PC-3 (cell line): Measurements from ENCODE around the gene IRAK1. TPM values are rescaled to one million over a fixed set of nuclear protein-coding genes. Genes with fewer than 3 reads are reported as not detected.

Experiments used
- ATAC-seq: fragments of 200-7000 bp; cut with Tn5 transposase; 2 replicates; pipeline ENCODE4 v1.9.1; 2020; ENCODE audit warnings: mild to moderate bottlenecking, moderate library complexity
- BruUV-seq: library from RNA; stranded (reverse); fragments of 400-500 nt; replicated peaks from 2 replicates; lab custom pipeline; 2021; lab: Mats Ljungman, UMichigan
- CTCF ChIA-PET: fragments of 300-600 bp; sonication (Branson Sonifier 250); formaldehyde crosslinking; loops from one replicate; lab custom pipeline; 2022; ENCODE audit warnings: antibody characterized with exemption; lab: Charles Lee
- POLR2A ChIA-PET: fragments of 300-600 bp; sonication (Branson Sonifier 250); formaldehyde crosslinking; loops from one replicate; lab custom pipeline; 2022; ENCODE audit warnings: antibody characterized with exemption; ENCODE audit not compliant: unreplicated experiment; lab: Charles Lee
- DNase-seq: peaks from one replicate; pipeline ENCODE4 v3.0.0-alpha.2; 2015
- H2AFZ ChIP-seq: fragments of 300-600 bp; sonication (generic); 2 replicates; pipeline ENCODE4 v1.6.0; 2016; ENCODE audit warnings: antibody characterized with exemption, low read length
- H3F3A ChIP-seq: fragments of 300-600 bp; sonication (generic); one replicate; pipeline ENCODE4 v1.6.0; 2017; ENCODE audit warnings: antibody characterized with exemption, low read length, control low read depth, mild to moderate bottlenecking; ENCODE audit not compliant: unreplicated experiment
- H3K27ac ChIP-seq: fragments of 300-600 bp; sonication (generic); 2 replicates; pipeline ENCODE4 v1.5.1; 2016; ENCODE audit warnings: mild to moderate bottlenecking, low read length
- H3K27me3 ChIP-seq: fragments of 300-600 bp; sonication (generic); 2 replicates; pipeline ENCODE4 v1.6.1; 2016; ENCODE audit warnings: low read length, mixed read lengths
- H3K36me3 ChIP-seq: fragments of 300-600 bp; sonication (generic); 2 replicates; pipeline ENCODE4 v1.6.1; 2016; ENCODE audit warnings: low read depth, mixed run types, low read length, mixed read lengths
- H3K4me1 ChIP-seq: fragments of 300-600 bp; sonication (generic); 2 replicates; pipeline ENCODE4 v1.5.1; 2016; ENCODE audit warnings: low read length; ENCODE audit not compliant: insufficient read depth
- H3K4me2 ChIP-seq: fragments of 300-600 bp; sonication (generic); 2 replicates; pipeline ENCODE4 v1.6.0; 2016; ENCODE audit warnings: low read length
- H3K4me3 ChIP-seq: fragments of 300-600 bp; sonication (generic); 2 replicates; pipeline ENCODE4 v1.5.1; 2016; ENCODE audit warnings: mild to moderate bottlenecking, low read length, mixed read lengths
- H3K79me2 ChIP-seq: fragments of 300-600 bp; sonication (generic); 2 replicates; pipeline ENCODE4 v1.6.1; 2017; ENCODE audit warnings: low read length, mixed read lengths
- H3K9ac ChIP-seq: fragments of 300-600 bp; sonication (generic); 2 replicates; pipeline ENCODE4 v1.6.0; 2016; ENCODE audit warnings: mild to moderate bottlenecking, low read length
- H3K9me2 ChIP-seq: fragments of 300-600 bp; sonication (generic); replicated peaks from 2 replicates; pipeline ENCODE4 v1.6.1; 2016; ENCODE audit warnings: mixed run types, low read length, mixed read lengths
- H3K9me3 ChIP-seq: fragments of 300-600 bp; sonication (generic); 2 replicates; pipeline ENCODE4 v1.6.1; 2016; ENCODE audit warnings: low read length, mixed read lengths
- H4K20me1 ChIP-seq: fragments of 300-600 bp; sonication (generic); 2 replicates; pipeline ENCODE4 v1.6.1; 2016; ENCODE audit warnings: low read length, mixed read lengths
- EZH2 ChIP-seq: fragments of 300-600 bp; sonication (generic); IDR thresholded peaks from one replicate; pipeline ENCODE4 v1.6.1; 2017; ENCODE audit warnings: antibody characterized with exemption, mild to moderate bottlenecking, low read length; ENCODE audit not compliant: unreplicated experiment
- EZH2phosphoT487 ChIP-seq: fragments of 300-600 bp; sonication (generic); IDR thresholded peaks from 2 replicates; pipeline ENCODE4 v1.6.1; 2018; ENCODE audit warnings: mild to moderate bottlenecking, antibody characterized with exemption, low read length, borderline replicate concordance
- intact Hi-C: fragments of 100-400 bp; cut with micrococcal nuclease; formaldehyde crosslinking; loops from 2 replicates; pipeline ENCODE4 v1.9.0; 2023
- total RNA-seq: library from RNA; depleted of rRNA; stranded (reverse); fragments of >200 nt; gene quantifications from 2 replicates; pipeline ENCODE4 v1.2.3, GENCODE V29; 2014
- TF ChIP-seq, protein P1 (sequence below): fragments of 300-600 bp; sonication (generic); conservative IDR thresholded peaks from 2 replicates; pipeline ENCODE4 v1.5.1; 2017; ENCODE audit warnings: antibody characterized with exemption, low read depth, mild to moderate bottlenecking, low read length

Gene IRAK1
- total RNA-seq, 1 experiment from 2014 or later = 366 TPM

DNA sequence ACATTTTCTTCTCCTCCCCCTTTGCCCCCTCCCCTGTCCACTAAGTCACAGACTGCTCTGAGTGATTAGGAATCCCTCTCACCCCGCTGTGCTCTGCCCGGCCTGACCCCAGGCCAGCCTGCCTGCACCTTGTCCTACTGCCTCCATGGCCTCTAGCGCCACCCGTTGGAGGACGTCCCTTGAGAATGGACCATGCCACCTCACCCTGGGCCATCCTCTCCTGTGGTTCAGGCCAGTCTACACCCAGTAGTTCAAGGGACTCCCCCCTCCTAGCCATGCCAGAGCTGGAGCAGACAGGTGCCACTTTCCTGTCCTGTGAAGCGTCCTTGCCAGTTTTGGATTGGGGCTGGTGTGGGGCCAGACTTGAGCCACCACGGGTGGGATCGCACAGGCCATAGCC, 9.7 kb upstream of the IRAK1 start:
- no peak for ATAC-seq
- Histone ChIP-seq H3K9ac (no peak overlapping the region), H2AFZ (no peak overlapping the region), H3K9me2 (no peaks in the 10 kb centered on the region), H3K79me2 (no peaks in the 10 kb centered on the region), H3F3A (no peaks in the 10 kb centered on the region), H3K4me2 (no peak overlapping the region), H3K27ac (no peak overlapping the region), H3K4me1 (no peaks in the 10 kb centered on the region), H3K27me3 (no peaks in the 10 kb centered on the region), H3K4me3 (no peak overlapping the region), H4K20me1 (no peaks in the 10 kb centered on the region), H3K9me3 (no peaks in the 10 kb centered on the region), H3K36me3 (peaks cover 2% of the 10 kb centered on the region; the same call in 1 of the 2 replicates)
- no peak for DNase-seq
- TF ChIP-seq, protein P1, sequence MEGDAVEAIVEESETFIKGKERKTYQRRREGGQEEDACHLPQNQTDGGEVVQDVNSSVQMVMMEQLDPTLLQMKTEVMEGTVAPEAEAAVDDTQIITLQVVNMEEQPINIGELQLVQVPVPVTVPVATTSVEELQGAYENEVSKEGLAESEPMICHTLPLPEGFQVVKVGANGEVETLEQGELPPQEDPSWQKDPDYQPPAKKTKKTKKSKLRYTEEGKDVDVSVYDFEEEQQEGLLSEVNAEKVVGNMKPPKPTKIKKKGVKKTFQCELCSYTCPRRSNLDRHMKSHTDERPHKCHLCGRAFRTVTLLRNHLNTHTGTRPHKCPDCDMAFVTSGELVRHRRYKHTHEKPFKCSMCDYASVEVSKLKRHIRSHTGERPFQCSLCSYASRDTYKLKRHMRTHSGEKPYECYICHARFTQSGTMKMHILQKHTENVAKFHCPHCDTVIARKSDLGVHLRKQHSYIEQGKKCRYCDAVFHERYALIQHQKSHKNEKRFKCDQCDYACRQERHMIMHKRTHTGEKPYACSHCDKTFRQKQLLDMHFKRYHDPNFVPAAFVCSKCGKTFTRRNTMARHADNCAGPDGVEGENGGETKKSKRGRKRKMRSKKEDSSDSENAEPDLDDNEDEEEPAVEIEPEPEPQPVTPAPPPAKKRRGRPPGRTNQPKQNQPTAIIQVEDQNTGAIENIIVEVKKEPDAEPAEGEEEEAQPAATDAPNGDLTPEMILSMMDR = 0 out of 2 replicates have a peak, but pooled peaks have one; percentile 21
- no peak for TF ChIP-seq EZH2
- ChIA-PET CTCF (no interaction called here), POLR2A (no interaction called here)
- BruUV-seq = no TSS peak
- intact Hi-C loops = no loop called here

DNA sequence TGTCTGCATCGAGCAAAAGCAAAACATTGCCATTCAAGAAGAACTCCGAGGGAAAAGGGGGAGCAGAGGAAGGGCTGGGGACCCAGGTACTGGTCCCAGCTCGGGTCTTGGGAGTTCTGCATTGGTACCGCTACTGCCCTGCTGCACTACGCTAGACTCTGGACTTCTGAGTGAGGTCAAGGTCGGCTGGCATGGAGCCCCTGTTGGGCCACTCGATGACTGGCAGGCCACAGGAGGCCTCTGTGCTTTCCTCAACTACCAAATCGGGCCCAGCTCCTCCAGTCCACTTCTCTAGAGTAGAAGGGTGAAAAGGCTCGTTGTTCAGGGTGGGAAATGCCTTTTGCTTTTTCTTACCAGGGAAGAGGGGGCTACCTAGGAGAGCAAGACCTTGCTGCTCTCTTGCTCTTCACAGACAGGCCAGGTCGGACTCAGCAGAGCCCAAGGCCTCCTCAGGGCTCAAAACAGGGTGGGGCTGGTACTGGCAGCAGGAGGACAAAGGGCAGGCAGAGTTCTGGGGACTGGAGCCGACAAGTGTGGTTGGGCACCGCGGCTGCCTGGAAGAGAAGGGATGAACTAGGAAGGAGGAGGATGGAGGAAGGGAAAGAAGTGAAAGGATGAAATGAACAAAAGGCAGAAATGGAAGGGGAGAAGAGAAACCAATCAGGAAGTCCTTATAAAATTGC, 8.9 kb upstream of the IRAK1 start:
- Histone ChIP-seq H3K9me3 (no peaks in the 10 kb centered on the region), H3K9me2 (no peaks in the 10 kb centered on the region), H3K9ac (no peak overlapping the region), H3K4me1 (no peaks in the 10 kb centered on the region), H3K4me2 (no peak overlapping the region), H2AFZ (no peak overlapping the region), H3K36me3 (peaks cover 2% of the 10 kb centered on the region; the same call in 1 of the 2 replicates), H4K20me1 (no peaks in the 10 kb centered on the region), H3K79me2 (no peaks in the 10 kb centered on the region), H3F3A (no peaks in the 10 kb centered on the region), H3K27ac (no peak overlapping the region), H3K27me3 (no peaks in the 10 kb centered on the region), H3K4me3 (no peak overlapping the region)
- intact Hi-C loops = no loop called here
- ATAC-seq = no peak
- no TSS peak for BruUV-seq
- CTCF ChIA-PET = no interaction called here
- POLR2A ChIA-PET = no interaction called here
- TF ChIP-seq EZH2phosphoT487 (no peak), EZH2 (no peak)
- TF ChIP-seq, protein P1 = no peak
- no peak for DNase-seq

DNA sequence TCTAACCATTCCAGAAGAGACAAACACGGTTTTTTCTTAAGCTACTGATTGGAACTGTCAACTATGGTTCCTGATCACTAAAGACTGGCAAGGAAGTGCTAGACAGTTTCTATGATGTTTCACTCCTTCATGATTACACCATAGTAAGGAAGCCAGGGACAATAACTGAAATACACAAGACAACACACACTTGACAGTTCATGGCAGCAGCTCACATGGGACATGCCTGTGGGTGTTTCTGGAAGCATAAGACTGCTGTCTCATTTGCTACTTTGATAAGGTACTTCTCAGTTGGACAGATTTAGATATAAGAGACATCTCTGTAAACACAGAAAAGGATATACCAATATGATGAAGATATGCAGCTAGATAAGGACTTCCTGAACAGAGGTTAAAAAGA, 8.3 kb upstream of the IRAK1 start:
- no TSS peak for BruUV-seq
- Histone ChIP-seq H3K27ac (no peak overlapping the region), H3K9me3 (no peaks in the 10 kb centered on the region), H3K79me2 (no peaks in the 10 kb centered on the region), H4K20me1 (no peaks in the 10 kb centered on the region), H3K9ac (no peak overlapping the region), H2AFZ (no peak overlapping the region), H3K4me2 (no peak overlapping the region), H3K4me1 (no peaks in the 10 kb centered on the region), H3K9me2 (no peaks in the 10 kb centered on the region), H3K4me3 (no peak overlapping the region), H3F3A (no peaks in the 10 kb centered on the region), H3K27me3 (no peaks in the 10 kb centered on the region), H3K36me3 (peaks cover 2% of the 10 kb centered on the region; the same call in 1 of the 2 replicates)
- ChIA-PET CTCF (no interaction called here), POLR2A (no interaction called here)
- DNase-seq = no peak
- ATAC-seq = no peak
- TF ChIP-seq EZH2phosphoT487 = no peak
- TF ChIP-seq, protein P1 = no peak
- TF ChIP-seq EZH2 = no peak
- intact Hi-C loops = no loop called here
